Upper lobe of left lung (tissue), 4 donors: ENCODE results near the gene SETD2.
"Not testable (repeated sequence)": the region's sequence is repeated elsewhere in the genome, so short reads cannot be mapped to it uniquely, and the experiment has no call there.

Experiments used
- CTCF ChIP-seq, 6 experiments: fragments of 450-650 bp in 4 of 6; fragments of 200-600 bp in 2 of 6; sonication (generic) in 2 of 6; IDR thresholded peaks; one replicate each; pipeline ENCODE4 v1.5.1; 2016 to 2019; ENCODE audit warnings: antibody characterized with exemption in 6 of 6
- EP300 ChIP-seq, 4 donors: sonication (generic); formaldehyde crosslinking; IDR thresholded peaks; one replicate each; pipeline ENCODE4 v1.5.1; 2017; ENCODE audit warnings: antibody characterized with exemption in 4 of 4, control low read depth in 2 of 4
- POLR2A ChIP-seq, 4 donors: fragments of 450-650 bp; IDR thresholded peaks; one replicate each; pipeline ENCODE4 v1.5.1; 2016 to 2017; ENCODE audit warnings: antibody characterized with exemption in 4 of 4, mild to moderate bottlenecking in 2 of 4
- POLR2AphosphoS5 ChIP-seq, 2 donors: sonication (generic); formaldehyde crosslinking; IDR thresholded peaks; one replicate each; pipeline ENCODE4 v1.5.1; 2017; ENCODE audit warnings: antibody characterized with exemption in 2 of 2

DNA sequence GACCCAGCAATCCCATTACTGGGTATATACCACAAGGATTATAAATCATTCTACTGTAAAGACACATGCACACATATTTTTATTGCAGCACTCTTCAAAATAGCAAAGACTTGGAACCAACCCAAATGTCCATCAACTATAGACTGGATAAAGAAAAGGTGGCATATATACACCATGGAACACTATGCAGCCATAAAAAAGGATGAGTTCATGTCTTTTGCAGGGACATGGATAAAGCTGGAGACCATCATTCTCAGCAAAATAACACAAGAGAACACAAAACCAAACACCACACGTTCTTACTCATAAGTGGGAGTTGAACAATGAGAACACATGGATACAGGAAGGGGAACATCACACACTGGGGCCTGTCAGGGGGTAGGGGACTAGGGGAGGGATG, 137.5 kb downstream of the SETD2 start:
- not testable (repeated sequence) for TF ChIP-seq CTCF, EP300, POLR2A, POLR2AphosphoS5 (IDR thresholded peaks at IDR 0.05)
